NCI-H82 treated with DMSO at 0.1 percent for 48 hours (cell line): Measurements from ENCODE around the gene KIF26A.

Experiments
- DNase-seq: peaks from one replicate; lab custom pipeline; 2025; ENCODE audit not compliant: unreplicated experiment; lab: John Stamatoyannopoulos, UW

Gene KIF26A

DNA sequence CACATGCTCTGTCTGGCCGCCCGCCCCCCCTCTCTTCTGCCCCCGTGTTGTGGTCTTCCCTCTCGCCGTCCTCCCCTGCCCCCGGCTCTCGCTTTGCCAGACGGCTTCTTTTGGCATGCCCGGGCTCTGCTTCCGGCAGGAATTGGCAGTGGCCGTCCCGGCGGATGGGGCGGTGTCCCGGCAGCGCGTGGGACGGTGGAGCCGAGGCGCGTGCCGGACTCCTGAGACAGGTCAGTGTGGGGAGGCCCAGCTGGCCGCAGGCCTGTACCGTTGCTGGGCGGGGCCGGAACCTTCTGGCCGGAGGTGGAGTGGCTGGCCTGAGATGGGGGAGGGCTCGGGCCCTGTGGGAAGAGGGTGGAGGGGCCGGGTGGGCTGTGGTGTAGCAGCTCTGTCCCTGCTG lies 17.1 kb downstream of the KIF26A start:
- no peak for DNase-seq

DNA sequence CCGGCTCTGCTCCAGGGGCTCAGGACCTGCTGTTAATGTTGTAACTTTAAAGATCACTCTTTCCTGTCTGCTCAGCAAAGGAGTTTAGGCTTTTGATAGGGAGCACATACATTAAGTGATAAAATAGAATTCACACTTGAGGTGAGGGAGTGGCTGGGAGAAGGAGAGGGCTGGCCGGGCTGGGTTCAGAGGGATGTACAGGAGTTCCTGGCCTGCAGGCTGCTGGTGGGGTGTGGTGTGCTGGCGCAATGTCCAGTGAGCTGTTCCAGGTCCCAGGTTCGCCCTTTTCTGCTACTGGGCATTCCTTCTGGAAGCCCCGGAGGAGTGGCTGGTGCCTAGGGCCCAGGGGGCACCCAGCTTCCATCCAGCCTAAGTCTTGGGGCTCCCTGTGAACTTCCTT lies 17.8 kb downstream of the KIF26A start:
- DNase-seq = no peak

DNA sequence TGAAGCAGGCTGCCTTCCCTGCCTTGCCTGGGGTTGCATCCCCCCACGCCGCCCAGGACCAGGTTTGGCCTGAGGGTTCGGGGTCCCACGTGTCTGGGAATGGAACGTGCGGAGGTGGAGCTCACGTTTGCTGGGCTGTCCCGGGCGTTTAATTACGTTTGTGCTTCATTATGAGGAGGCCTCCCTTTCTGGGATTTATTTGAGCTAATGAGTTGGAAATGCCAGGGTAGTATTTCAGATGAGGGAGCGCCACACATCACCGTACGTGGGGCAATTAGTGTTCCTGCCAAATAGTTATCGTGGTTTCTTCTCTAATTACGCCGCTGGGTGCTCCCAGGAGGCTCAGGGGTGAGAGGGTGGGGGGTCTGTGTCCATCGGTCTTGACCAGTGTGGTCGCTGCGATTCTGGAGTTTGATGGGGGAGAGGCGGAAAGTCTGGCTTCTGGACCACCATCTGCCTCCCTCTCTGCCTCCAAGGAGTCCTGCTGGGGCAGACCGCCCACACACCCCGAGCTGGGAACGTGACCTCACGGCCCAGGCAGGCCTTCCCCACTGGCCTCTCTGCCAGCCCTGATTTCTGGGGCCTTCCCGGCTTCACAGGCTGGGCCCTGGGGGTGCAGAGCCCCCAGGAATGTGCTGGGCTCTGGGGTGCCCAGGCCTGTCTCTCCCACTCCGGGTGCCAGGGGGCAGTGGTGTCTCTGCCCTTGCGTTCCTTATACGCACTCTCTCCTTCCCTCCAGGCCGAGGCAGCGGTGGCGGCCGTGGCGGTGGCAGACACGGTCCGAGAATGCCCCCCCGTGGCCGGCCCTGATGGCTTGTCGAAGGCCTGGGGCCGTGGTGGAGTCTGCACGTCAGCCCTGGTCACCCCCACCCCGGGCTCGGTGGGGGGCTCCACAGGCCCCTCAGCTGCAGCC lies 18.9 kb downstream of the KIF26A start:
- DNase-seq = no peak

DNA sequence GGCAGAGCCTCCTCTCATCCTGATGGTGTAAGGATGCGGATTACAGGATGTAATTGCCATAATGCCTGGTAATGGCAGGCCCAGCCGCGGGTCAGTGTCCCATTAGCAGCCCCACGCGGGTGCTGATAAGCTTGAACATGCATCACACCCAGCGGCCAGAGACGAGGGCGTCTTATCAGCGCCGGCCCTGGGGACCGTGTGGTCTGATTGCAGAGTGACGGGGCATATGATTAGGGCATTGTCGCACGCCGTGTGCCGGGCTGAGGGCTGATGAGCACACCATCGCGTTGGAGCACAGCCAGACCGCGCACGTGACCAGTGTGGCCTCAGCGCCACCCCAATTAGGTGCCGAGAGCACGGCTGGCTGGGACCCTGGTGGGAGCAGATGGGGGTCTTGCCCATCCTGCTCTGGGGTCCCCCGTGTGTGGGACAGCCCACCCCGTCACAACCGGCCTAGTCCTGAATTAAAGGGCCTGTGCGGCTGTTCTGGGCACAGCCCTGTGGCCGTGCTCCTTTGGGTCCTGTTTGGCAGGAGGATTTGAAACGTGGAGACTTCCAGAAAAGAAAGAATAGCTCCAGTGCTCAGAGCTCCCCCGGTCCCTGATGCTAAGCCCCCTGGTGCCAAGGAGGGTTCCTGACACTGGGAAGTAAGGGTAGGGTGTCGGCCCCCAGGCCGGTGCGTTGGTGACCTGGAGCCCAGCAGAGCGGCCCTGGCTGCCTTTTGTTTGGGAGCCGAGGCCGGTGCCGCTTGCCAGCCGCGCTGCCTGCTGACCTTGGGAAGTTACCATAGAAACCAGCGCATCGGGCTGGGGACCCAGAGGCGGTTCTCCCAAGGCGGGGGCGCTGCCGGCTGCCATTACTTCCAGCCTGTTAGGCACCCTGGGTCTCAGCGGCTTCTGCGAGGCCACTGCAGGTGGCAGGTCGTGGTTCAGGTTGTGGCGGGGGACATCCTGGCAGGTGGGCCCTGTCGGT lies 20.7 kb downstream of the KIF26A start:
- no peak for DNase-seq

DNA sequence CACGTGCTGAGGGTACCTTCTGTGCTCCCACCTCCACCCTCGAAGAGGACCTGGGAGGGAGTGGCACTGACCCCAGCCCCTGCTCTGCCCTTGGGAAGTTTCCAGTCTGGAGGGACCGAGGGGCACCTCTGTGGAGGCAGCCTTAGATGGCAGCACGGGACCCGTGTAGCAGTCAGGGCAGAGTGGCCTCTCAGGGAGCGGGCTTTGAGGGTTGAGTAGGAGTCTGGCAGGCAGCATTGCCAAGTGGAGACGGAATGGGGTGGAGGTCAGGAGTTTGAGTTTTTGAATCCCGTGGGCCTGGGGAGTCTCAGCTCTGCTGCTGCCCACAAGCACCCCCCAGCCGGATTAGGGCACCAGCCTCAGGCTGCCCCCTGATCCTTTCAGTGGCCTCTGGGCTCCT lies 21.6 kb downstream of the KIF26A start:
- no peak for DNase-seq

DNA sequence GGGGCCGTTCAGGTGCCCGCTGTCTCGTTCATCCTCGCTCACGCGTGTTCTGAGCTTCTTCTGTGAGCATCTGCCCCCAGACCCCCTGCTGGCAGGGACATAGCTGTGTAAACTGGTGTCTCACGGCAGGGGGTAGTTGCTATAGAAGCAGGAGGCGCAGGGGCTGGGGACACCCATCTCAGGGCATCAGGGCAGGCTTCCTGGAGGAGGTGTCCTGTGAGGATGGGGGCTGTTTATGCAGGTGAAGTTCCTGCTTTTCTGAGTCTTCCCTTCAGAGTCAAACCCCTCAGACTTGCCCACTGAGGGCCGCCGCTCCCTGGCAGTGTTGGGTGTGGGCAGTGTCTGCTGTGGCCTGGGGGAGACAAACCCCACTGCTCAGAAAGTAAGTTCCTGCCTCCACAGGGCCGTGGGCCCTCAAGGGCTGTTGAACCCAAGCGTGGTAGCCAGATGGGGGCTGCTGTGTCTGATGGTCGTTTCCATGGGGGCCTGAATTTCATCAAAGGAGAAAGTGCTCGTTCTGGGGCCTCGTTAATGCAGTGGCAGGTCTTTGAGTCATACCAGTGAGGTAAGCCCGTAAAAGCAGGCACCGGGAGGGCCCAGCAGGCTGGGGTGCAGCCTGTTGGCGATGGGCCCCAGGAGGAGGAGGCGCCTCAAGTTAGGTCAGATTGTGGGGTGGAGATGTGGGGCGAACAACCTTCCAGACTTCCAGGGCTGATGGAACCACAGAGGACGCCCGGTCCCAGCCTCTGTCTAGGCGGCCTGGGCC lies 23.4 kb downstream of the KIF26A start:
- no peak for DNase-seq

DNA sequence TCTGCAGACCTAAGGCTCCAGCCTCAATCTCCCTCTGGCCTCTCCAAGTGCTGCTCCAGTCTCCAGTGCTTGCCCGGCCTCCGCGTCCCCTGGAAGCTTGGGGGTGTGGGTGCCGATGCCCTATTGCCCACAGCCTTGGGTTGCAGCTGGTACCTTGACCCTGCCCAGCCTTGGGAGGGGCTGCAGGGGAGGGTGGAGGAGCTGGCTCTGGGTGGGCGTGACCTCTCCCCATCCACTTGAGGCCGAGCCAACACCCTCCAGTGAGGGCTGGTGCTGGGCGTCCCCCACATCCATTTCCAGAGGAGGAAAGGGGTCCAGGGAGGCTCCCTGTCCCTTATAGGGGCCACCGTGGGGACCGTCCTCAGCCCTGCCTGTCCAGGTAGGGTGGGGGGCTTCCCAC lies 24.1 kb downstream of the KIF26A start:
- no peak for DNase-seq

DNA sequence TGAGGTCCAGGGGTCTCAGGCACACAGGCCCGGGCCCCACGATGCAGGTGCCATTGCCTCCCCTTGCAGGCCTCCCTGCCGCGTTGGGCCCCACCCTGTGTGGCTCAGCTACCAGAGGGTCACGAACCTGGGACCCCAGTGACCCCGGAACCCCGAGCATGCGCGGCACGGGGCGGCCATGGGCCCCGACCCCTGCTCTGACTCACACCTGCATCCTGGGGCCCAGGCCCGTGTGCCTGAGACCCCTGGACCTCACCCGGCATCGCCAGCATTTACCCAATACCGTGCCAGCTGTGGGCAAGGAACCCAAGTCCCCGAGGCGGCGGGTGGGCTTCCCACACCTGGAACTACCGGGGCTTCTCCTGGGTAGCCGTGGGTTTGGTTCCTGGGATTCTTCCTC lies 25.2 kb downstream of the KIF26A start:
- no peak for DNase-seq

DNA sequence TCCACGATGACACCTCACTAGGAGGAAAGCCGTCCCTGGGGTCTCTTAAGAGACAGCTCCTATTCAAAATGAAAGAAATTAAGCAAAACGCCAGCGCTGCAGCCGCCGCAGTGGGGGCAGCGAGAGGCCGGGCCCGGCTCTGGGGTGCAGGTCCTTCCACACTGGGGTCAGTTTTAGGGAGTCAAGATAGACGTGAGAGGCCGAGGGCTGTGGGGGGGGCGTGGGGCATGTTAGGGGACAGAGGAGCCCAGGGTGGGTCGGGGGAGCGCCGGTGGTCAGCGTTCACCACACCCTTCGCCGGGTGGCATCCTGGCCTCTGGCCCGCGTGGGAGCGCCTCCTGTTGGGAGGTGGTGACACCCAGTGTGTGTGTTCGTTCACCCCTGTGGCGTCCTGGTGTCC lies 25.7 kb downstream of the KIF26A start:
- no peak for DNase-seq

DNA sequence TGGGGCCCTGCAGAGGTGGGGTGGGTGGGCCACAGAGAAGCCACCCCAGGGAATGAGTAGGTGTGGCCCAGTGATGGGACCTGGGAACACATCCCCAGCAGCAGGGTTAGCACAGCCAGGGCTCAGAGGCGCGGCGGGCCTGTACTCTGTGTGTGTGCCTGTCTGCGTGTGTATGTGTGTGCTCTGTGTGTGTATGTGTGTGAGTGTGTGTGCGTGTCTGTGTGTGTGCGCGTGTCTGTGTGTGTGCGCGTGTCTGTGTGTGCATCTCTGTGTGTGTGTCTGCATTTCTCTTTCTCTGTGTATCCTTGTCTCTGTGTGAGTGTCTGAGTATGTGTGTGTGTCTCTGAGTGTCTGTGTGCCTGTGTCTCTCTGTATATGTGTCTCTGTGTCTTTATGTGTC lies 26.1 kb downstream of the KIF26A start:
- no peak for DNase-seq

DNA sequence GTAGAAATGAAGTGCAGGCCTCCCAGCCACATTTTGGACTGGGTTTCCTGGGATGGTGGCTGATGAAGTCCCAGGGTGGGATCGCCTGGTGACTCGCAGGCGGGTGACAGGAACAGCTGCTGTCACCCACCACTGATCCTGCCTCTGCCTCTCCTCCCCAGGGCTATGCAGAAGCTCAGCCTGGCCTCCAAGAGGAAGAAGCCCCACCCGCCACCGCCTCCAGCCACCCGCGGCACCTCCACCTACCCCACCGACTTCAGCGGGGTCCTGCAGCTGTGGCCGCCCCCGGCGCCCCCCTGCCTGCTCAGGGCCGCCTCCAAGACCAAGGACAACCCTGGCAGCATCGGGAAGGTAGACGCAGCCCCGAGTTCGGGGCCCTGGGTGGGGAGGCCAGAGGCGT lies 28.3 kb downstream of the KIF26A start:
- DNase-seq = no peak

DNA sequence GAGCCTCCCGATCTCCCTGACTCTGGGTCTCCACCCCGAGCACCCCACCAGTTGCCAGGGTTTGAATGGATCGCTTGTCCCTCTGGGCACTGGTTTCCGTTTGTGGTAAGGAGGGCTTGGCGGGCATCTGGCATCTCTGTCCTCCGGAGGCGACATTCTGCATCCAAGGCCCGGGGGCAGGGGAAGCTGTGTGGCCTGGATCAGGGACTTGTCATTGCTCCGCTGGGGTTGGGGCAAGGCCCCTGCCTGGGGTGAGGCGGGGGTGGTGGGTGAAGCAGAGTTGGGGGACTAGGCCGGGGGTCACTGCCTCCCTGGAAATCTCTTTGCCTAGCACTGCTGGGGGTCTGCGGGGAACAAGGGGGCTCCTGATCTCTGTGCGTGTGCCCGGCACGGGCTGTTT lies 30.2 kb downstream of the KIF26A start:
- DNase-seq = no peak

DNA sequence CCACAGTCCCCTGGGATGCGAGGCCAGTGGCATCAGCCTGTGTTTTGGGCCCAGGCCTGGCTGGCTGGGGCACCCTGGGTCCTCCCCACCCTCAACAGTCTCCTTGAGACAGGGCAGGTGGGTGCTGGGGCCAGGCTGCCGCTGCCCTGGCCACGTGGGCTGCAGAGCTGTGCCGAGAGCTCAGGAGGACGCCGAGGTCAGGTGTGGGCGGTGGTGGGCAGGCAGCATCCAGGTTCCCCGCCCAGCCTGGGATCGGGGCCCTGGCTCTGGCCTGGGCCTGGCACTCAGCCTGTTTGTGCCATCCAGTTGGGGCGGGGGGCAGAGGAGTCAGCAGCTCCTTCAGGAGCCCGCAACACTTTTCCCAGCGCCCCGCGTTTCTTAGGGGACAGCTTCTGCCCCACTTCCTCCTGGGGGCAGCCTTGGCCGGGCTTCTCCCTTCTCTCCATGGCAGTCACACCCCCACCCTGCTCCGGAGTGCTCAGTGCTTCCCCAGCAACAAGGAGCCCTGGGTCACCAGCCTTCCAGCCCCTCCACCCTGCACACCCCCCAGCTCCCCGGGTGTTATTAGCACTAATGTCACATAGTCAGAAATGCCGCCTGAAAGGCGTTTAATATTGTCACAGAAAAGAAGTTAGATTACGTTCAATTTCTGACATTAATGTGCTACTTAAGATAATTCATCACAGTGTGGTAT lies 30.8 kb downstream of the KIF26A start:
- no peak for DNase-seq

DNA sequence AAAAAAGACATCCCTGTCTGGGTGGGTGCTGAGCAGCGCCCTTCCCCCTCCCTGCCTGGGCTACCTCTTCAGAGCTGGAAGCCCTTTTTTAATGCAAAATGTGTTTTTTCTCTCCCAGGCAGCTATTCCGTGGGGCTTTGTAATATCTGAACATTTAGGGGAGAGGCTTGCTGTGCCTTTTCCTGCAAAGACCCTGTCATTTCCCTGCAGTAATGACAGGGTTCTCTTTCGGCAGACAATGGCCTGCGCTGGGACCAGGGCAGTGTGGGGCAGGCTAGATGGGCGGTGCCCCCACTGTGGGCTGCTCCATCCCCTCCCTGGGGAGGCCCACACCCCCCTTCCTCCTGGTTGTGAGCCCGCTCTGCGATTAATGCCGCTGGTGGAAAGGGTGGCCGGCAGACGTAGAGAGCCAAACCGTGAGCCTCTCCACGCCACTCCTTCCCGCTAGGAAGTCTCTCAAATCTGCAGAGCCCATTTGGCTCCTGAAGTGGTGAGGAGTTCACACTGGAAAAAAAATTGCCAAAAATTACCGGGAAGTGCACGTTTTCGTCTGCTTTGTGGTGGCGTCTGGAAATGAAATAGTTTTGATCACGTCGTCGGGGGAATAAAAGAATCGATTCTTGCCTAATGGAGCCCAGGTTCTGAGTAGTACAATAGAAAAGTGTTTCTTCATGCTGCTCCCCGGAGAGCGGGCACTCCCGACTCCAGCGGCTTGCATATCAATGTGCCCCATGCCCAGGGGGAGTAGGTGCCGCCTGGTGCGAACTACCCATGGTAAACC lies 31.5 kb downstream of the KIF26A start:
- DNase-seq = no peak

DNA sequence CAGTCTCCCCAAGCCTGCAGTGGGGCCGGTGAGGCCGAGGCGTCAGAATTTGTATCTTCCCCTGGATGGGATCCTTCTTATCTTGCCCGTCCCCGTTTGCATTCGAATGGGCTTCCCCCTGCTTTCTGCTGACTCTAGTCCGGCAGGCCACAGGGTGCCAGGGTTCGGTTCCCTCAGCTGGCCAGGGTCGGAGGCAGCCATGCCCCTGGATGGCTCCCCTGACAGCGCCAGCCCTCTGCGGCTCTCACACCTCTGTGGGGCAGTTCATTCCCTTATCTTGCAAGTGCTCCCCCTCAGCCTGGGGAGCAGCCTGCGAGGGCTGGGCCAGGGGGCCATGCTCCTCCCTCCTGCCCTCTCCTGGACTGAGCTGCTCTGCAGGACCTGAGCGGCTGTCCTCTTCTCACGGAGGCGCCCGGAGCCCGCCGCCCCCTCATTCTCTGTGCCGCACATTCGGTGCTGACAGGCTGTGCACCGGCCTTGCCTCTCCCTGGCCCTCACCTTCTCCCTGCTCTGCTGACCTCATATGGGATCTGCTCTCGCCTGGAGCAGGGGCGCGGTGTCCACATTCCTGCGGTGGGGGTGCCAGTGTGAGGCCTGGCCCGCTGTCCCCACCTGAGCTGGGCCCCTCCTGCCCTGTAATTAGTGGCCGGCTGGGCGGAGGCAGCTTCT lies 32.8 kb downstream of the KIF26A start:
- no peak for DNase-seq

DNA sequence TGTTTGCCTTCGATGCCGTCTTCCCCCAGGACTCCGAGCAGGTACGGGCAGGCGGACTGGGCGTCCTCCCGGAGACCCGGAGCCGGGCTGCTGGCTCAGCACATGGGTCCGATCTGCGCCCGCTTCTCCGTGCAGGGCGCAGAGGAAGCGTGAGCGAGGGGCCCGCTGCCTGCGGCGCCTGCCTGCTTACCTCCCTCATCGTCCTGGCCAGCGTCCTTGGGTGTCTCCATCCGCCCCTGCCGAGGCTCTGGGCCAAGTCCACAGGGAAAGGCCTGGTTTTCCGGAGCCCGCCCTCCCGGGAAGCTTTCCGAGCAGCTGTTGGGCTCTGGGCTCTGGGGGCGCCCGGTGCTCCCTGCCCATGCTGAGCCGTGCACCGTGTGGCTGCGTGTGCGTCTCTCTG lies 33.5 kb downstream of the KIF26A start:
- no peak for DNase-seq

DNA sequence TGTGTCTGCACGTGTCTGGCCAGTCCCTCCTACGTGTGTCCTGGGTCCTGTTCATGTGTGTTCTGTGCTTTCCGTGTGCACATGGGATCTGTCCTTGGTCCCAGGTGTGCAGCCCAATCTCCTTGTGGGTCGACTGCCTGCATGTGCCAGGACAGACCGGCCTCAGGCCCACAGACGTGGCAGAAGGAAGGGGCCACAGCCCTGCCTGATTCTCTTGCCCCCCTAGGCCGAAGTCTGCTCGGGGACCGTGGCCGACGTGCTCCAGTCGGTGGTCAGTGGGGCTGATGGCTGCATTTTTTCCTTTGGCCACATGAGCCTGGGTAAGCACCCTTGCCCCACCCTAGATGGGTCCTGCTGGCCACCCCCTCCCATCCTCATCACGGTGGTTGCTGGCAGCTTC lies 34.0 kb downstream of the KIF26A start:
- DNase-seq = no peak

DNA sequence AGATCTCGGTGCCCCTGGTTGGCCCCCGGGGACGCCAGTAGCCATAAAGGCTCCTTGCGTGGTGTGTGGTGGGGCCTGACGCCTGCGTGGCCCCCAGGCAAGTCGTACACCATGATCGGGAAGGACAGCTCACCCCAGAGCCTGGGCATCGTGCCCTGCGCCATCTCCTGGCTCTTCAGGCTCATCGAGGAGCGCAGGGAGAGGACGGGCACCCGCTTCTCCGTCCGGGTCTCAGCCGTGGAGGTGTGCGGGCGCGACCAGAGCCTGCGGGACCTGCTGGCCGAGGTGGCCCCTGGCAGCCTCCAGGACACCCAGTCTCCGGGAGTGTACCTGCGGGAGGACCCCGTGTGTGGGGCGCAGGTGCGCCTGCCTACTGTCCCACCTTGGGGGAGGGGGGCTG lies 34.5 kb downstream of the KIF26A start:
- no peak for DNase-seq

DNA sequence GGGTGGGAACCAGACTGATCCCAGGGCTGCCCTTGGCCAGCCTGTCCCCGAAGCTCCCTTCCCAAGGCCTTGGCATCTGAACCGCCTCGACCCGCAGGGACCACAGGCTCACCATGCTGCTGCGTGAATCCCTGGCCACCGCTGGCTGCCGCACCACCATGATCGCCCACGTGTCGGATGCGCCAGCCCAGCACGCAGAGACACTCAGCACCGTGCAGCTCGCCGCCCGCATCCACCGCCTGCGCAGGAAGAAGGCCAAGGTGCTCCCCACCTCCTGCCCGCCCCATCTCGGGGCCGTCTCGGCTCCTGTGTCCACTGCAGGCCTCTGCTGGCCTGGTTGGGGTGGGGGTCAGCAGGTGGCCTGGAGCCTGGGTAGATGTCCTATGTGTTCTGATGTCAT lies 35.7 kb downstream of the KIF26A start:
- no peak for DNase-seq
